ENCODE measurements around the gene VPS4B.
"Not testable (repeated sequence)": the region's sequence is repeated elsewhere in the genome, so short reads cannot be mapped to it uniquely, and the experiment has no call there.

The VPS4B gene

DNA sequence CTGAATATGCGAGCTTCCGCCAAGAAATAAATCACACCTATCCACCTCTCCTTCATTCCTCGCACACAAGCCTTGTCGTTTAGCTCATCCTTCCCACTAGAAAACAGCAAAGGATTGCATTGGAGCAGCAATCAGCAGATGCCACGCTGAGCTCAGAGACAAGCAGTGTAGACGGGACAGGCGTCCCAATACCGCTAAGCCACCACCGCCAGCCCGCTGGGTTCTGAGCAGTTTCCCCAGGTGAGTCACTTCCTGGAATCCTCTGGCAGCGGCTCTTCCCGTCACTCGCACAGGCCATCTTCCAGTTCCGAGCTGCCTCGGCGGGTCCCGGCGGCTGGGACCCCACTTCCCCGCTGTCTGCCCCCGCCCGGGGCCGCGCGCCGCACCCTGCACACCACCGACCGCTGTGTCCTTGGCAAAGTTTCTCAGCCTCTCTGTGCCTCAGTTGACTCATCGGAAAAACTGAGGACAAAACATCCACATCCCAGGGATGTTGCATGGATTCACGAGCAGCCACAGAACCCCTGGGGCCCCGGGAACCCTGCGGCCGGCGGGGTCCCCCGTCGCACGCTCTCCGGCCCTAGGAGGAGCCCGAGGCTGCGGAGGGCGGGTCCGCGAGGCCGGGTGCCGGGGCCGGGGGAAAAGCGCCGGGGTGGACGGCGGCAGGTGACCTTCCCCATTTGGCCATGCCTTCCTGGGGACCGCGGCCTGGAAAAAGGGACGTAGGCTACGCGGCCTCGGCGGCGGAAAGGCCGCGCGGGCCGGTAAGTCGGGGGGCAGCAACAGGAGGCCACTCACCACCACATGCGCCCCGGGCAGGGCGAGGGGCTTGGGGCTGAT is 55.8 kb downstream of the VPS4B start:
- DNase-seq, result peak; percentile 73 to 78

DNA sequence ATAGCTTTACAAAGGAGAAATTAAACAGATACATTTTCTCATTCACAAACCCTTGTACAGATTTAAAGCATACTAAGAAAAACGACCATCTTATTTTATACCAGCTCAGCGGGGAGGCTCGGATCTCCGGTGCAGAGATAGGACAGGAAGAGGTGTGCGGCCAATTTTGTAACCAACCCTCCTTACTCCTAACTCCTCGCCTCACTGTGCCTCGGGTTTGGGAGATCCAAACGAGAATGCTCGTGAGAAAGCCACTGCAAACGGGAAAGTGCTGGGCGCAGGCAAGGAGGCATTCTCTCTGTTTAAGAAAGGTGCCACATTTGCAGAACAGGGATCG is 56.4 kb downstream of the VPS4B start:
- peak; percentile 8 to 19 for DNase-seq

DNA sequence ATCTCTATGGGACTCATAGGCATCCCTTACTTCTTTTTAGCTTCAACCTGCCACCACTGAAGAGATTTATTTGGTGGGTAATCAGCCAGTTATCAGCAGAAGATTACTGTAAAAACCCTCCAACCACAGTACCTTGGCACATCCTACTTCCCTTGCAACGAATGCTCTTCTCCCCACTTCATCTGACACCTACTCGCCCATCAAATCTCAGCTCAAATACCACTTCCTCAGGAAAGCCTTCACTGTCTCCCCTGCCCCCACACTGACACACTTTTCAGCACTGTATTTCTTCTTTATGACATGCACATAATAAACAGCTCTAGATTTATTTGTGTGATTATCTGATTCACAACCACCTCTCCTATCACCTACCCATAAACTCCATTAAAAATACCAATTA is 58.3 kb downstream of the VPS4B start:
- DNase-seq, result no peak

DNA sequence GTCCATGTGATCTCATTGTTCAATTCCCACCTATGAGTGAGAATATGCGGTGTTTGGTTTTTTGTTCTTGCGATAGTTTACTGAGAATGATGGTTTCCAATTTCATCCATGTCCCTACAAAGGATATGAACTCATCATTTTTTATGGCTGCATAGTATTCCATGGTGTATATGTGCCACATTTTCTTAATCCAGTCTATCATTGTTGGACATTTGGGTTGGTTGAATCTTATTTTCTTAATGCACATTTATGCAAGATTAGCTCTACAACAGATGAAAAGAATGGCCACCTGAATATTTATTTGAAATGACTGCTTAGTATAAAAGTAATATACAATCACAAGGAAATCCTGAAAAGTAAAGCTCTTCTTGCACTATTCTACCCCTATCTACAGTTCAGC is 58.9 kb downstream of the VPS4B start:
- DNase-seq, result not testable (repeated sequence)

DNA sequence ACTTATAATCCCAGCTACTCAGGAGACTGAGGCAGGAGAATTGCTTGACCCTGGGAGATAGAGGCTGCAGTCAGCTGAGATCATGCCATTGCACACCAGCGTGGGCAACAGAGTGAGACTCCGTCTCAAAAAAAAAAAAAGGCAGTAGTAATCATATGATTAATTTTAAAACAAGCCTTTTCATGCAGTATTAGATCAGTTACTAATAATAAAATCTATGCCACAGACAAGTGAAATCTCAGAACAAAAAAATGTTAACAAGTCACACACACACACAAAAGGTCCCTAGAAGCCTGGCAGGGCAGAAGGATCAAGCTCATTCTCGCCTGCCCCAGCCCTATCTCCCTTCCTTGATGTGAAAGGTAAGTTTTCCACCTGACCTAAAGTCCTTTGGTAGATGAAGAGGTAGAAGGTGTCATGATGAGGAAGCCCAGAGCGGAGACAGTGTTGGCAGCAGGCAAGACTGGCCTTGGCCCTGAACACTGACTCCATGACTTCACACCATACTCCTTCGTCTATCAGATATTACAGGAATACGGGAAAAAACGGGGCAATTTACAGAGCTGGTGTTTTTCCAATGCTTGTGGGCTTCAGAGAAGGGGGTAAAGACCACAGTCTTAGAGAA is 65.9 kb downstream of the VPS4B start:
- DNase-seq, result no peak

DNA sequence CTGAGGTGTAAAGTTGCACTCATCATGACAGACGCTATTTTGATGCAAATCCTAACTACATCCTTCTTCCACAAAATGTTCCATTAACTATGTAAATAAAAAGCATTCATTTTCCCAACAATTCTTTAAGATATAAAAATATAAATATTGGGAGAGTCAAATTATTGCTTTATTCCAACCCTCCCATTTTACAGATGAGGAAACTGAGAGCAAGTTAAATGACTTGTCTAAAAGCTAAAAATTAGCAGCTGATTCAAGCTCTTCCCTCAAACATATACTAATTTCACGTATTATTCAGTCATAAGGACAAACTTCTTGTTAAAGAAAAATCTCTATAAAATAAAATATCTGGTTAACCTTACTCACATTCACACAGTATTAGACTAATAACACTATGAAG is 72.0 kb downstream of the VPS4B start:
- DNase-seq, result no peak

DNA sequence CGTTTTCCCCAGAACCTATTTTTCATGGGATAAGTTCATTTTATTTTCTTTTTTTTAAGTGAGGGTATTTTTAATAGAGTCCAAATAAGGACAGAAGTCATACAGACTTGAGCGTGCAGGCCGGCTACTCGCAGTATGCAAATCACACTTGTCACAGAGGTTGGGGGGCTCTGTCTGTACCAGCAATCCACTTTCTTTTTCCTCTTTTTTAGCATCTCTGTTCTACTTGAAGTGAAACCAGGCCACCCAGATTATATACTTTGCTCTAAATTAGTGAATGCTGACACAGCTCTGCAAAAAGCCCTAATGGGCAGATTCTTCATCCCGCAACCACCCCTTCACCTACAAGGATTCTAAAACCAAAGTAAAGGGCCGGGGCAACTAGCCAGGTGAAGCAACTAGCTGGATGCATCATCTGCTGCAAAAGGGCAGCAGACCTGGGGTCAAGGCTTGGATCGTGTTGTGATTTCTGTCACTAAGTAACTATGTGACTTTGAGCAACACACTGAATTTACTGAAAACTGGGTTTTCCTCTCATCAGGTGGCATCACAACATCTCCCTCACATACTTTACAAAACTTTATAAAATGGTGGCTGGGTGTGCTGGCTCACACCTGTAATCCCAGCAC is 73.7 kb downstream of the VPS4B start:
- DNase-seq, result no peak

DNA sequence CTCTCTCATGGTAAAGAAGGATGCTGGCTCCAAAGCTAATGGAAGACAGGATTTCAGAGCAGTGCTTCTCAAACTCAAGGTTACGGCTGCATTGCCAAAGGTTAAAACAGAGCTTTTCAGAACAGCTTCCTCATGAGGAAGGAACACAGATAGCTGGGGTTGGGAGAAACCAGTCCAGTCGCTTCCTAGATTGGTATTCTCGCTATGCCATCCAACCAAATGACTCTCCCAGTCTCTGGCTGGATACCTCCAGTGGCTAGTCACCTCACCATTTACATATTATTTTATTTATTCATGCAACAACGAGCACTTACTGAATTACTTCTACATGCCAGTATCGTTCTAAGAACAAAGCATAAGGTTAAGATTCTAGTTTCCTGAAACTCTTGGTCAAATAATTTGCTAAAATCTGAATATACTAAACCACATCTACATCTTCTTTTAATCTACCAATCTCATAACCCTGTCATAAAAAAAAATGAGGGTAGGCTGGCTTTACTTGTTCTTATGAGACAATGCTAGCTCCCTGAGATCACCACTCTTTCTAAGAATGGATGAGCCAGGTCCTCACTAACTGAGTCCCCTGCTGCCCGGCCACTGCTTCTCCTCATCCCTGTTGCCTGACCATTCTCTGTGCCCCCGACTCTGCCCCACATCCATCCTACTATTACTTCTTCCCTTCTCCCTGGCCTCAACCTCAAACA is 75.6 kb downstream of the VPS4B start:
- DNase-seq, result no peak

DNA sequence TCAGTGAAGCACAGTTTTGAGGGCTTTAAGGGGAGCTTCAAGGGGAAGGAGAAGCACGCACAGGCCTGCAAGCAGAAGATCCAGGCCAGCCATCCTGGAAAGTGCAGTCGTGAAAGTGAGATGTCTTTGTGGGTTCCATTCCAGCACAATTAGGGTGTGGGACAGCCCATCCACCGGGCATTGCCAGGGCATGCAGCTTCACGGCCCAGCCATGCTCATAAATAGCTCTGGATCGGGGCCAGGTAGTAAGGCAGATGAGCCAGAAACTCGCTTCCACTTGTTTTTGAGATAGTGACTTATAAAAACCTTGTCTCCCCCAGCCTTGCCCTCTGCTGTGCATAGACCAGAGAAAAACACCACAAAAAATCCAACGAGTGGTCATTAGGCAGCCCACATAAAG is 76.2 kb downstream of the VPS4B start:
- no peak for DNase-seq

DNA sequence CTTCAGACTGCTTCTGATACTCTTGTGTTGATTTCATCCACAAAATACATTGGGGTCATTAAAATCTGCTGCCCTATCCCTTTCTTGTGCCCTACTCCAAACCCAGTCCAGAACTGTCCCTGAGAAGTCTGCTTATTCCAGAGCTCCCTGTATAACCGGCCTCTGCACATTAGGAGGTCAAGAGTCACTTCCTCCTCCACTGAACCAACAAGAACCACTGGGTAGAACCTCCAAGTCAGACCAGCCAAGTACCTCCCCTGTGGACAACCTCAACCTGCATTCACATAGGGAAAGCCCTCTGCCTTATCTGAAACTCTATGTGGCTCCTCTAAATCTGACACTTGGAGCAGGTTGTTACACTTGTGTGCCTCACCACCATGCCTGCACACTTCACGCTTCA is 77.4 kb downstream of the VPS4B start:
- DNase-seq, result no peak

DNA sequence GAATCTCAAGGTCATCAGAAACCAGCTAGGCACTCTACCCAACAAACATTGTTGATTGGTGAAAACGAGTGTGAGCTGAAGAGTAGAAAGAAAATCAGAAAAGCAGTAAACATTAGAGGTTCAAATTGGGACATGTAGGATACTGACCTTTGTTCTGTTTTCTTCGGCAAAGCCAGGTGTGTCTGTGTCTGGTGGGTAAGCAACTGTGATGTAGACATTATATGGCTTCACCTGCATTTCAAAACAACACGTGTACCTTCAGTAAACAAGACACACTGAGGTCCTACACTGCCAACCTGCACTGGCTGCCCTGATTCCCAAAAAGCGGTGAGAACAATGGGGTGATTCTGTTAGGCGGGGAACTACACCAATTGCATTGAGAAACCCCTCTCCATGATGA is 78.0 kb downstream of the VPS4B start:
- no peak for DNase-seq

DNA sequence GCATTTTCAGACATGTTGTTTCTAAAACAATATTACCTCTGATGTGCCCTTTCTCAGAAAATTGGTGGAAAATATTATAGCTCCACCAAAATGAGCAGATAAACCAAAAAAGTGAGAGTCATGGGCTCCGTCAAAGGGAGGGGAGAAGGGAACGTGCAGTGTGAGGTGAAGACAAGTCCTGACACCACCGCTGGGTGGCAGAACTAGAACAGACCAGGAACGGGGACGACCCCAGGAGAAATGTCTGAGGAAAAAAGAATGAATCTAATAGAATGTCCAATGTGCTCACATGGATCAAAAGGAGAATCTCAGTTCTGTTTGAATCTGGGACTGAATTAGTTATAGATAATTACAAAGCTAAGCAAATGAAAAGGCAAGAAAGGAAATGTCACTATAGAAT is 80.1 kb downstream of the VPS4B start:
- peak; percentile 26 to 31 for DNase-seq

DNA sequence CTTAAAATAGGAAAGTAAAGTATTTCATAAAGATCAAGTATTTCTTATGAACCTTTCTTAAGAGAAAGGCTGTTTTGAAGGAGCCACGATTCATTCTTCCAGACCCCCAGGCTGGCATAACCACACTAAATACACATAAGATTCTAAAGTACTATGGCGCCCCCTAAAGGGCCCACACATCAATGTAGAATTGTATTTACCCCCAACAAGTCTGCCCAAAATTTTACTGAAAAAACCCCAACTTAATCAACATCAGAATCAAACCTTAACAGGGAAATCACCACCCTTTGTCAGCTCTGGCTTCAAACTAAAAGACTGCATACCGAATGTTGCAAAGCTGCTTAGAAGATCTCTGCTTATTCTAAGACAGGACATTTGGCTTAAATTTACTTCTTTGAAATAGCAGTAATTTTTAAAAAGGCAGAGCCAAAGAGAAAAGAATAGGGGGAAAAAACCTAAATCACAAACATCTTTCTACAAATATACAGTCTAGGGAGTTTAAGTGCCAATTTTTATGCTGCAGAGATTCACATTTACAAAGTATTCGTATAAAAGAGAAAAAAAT is 82.3 kb downstream of the VPS4B start:
- peak; percentile 35 to 57 for DNase-seq

All from stimulated activated CD4-positive, alpha-beta T cell treated with anti-CD3 and anti-CD28 coated beads, Interleukin-2, amount 100 ng/mL, for 24 hours (primary cell).